ENCODE measurements around the gene CALML5.

DNA sequence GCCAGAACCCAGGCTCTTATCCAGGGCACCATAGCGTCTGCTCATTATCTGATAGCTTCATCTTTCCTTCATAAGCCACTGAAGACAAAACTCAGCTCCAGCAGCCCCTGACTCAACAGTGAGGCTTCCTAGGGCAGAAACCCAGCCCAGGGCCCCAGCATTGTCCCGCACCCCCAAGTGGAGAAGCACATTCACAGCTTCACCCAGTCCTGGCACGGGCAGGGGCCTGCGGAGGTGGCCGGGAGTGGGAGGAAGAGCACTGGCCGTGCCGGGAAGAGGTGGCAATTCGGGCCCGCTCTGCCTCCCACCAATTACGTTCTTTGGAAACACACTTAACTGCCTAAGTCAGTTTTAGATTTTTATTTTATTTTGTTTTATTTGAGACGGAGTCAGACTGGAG lies 10.3 kb upstream of the CALML5 start:
- no peak for TF ChIP-seq CTCF (IDR thresholded peaks at IDR 0.05)
- no peak for TF ChIP-seq POLR2AphosphoS5 (IDR thresholded peaks at IDR 0.05)

Data from breast epithelium (tissue), 3 donors.